ENCODE measurements around the gene CEP95. TPM values are rescaled to one million over a fixed set of nuclear protein-coding genes. Genes with fewer than 3 reads are reported as not detected.

Gene CEP95
- total and polyA plus RNA-seq, 10 of the 15 experiments (the other 5 are each of a cell fraction or from before 2014, with no cell fraction given): 17.7 to 54.9 (median 29.6) TPM

- no peak for TF ChIP-seq SUPT20H (IDR thresholded peaks at IDR 0.05; ENCODE audit: borderline replicate concordance, control insufficient read depth, low read depth, low read length)
- 0 out of 2 replicates have a peak, but pooled peaks have one; percentile 11 for TF ChIP-seq FOXM1 (IDR thresholded peaks at IDR 0.05; ENCODE audit: low read depth, low read length)
- TF ChIP-seq SMC3 (IDR thresholded peaks at IDR 0.05; ENCODE audit: borderline replicate concordance, low read length): no peak
- TF ChIP-seq DPF2 (IDR thresholded peaks at IDR 0.05): no peak
- no peak for TF ChIP-seq ATF2 (IDR thresholded peaks at IDR 0.05; ENCODE audit: low read length)
- TF ChIP-seq POU2F2 (IDR thresholded peaks at IDR 0.05; ENCODE audit: borderline replicate concordance, low read depth, low read length): peak; percentile 28; the same call in 1 of the 3 replicates
- TF ChIP-seq RBBP5 (conservative IDR thresholded peaks at IDR 0.05): no peak
- no peak for TF ChIP-seq NR2F1 (conservative IDR thresholded peaks at IDR 0.05)
- TF ChIP-seq HDGF (IDR thresholded peaks at IDR 0.05): 0 out of 2 replicates have a peak, but pooled peaks have one; percentile 1
- TF ChIP-seq NFYA (IDR thresholded peaks at IDR 0.05; ENCODE audit: borderline replicate concordance, low read depth, low read length): no peak
- no peak for TF ChIP-seq RCOR1 (conservative IDR thresholded peaks at IDR 0.05; ENCODE audit: low read depth, low read length)
- TF ChIP-seq MEF2B (IDR thresholded peaks at IDR 0.05; ENCODE audit: partially characterized antibody, poor library complexity, severe bottlenecking): no peak
- TF ChIP-seq EGR1 (IDR thresholded peaks at IDR 0.05; ENCODE audit: borderline replicate concordance in 1 of 2, low read depth in 2 of 2, low read length in 2 of 2): no peak
- peak; percentile 22 for TF ChIP-seq MTA3 (IDR thresholded peaks at IDR 0.05; ENCODE audit: borderline replicate concordance, low read length)
- TF ChIP-seq RB1 (IDR thresholded peaks at IDR 0.05; ENCODE audit: borderline replicate concordance): no peak
Measured at GRCh38 chr17:64497565-64498035, 9.2 kb upstream of the CEP95 start (continued).

All from GM12878 (cell line).